Fibroblast of gingiva (primary cell): ENCODE data around the gene XXYLT1.

Source experiments
- DNase-seq: peaks from one replicate; pipeline ENCODE4 v3.0.0-alpha.2; 2011; ENCODE audit warnings: low read depth

The XXYLT1 gene

GRCh38 chr3:195151402-195151801 lies 119.6 kb downstream of the XXYLT1 start:
- no peak for DNase-seq

DNA sequence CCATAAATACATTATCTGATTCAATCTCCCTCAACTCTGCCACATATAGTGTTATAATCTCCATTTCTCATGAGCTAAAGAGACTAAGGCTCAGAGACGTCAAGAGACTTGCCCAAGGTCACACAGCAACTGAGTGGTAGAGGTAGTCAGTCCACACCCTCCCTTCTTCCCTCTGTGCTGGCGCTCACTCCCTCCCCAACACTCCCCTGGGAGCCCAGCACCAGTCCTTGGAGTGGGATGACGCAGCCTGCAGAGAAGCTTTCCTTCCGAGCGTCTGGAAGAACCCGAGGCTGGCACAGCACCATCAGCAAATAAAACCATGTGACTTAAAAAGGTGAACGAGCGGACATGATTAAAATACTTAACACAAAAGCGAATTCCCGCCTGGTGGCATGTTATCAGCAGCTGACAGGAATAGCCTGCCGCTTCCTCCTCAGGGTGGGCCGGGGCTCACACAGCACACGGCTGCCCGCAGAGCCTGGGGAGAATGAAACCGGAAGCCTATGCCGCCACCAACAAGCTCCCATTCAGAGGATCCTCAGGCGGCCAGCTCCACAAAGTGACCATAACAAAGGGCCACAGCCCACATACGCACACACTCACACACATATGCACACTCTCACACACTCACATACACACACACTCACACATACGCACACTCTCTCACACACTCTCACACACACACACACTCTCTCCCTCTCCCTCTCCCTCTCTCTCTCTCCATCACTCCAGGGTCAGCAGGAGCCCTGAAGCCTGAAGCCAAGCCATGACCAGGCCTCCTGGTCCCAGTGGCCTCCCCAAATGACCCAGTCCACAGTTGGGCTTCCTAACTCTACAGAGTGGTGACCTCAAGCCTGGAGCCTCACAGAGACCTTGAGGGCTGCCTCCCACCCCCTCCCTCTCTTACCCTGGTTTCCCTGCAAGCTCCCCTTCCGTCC lies 120.5 kb downstream of the XXYLT1 start:
- DNase-seq: no peak

DNA sequence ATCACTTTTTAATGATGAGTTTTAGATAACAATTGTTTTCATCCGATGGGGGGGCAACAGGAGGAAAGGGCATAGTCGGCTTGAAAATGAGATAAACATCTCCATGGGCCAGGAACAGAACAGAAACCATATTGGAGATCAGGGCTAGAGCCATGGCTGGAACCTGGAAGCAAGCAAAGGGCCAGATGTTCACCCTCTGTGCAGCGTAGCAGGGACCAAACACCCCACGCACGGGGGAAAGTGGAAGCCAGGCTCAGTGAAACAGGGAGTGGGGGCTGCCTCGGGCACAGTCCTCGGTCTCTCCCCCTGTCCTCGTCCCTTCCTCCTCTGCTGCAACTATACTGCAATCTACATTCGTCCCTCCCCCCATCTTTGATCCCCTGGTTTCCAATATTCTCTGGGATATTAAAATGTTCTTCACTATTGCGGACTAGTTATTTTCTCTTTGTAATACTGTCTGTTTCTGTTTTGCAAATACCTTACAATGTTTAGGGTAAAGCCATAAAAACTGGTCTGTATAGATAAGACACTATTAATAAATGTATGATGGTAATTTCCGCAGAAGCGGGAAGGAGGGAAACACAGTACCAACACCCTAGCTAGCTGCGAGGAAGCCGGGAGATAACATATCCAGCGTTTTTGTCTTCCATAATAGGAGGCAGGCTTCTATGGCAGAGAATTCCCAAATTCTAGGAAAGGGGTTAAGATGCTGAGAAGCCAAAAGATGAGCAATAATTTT lies 121.5 kb downstream of the XXYLT1 start:
- no peak for DNase-seq

- no peak for DNase-seq
These were observed 122.4 kb downstream of the XXYLT1 start for GRCh38 chr3:195148549-195148948.

GRCh38 chr3:195147649-195148080 lies 123.3 kb downstream of the XXYLT1 start:
- peak; percentile 36 for DNase-seq

DNA sequence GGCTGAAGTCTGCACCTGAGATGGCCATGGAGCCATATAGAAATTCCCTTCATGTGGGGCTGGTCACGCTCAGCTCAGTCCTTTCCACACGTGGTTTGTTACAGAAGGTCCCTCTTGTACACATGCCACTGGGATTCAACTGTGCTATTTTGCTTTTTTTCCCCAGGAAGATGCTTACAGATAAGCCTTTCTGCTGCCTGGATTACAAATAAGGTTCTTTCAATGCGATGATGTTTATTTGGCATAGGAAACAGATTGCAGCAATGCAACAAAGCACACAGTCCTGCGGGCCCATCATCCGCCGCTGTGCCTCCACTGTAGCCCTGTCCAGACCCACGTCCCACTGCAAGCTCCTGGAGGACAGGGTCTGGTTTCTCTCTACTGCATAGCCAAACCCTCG lies 124.8 kb downstream of the XXYLT1 start:
- no peak for DNase-seq

DNA sequence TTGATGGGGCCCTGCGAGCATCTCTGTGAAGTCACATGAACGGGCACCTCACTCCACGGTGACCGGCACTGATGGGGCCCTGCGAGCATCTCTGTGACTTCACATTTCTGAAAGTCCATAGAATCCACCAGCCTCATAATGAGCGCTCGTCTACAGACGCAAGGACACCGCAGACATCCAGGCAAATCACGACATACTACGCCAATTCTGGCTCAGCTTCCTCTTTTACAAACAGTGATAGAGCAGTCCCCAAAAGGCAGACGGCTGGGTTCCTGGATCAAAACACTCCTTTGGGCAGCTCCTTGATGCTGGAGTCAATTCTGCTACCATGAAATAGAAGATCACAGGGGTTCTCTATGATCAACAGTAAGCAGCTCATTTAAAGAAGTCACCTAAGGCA lies 125.4 kb downstream of the XXYLT1 start:
- DNase-seq: no peak

DNA sequence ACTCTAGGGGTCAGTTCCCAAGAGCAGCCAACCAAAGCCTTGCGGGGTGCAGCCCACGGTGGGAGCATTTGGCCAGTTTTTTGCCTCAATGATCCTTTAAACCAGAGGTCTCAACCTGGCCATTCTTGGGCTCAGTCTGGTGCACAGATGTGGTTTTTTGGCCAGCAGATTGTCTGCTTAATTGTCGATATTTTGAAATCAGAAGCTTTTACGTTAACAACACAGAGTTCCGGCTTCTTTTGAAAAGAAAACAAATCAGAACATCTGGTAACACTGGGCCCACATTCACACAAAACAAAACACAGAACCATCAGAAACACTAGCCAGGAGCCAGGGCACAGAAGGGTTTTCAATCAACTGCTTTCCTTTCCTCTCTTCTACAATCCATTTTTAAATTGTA lies 127.7 kb downstream of the XXYLT1 start:
- peak; percentile 60 for DNase-seq

- DNase-seq: no peak
These were observed 128.4 kb downstream of the XXYLT1 start for GRCh38 chr3:195142519-195142918.

GRCh38 chr3:195140816-195141793 lies 129.9 kb downstream of the XXYLT1 start:
- DNase-seq: no peak

GRCh38 chr3:195140410-195140809 lies 130.5 kb downstream of the XXYLT1 start:
- DNase-seq: no peak

- DNase-seq: no peak
These were observed 131.1 kb downstream of the XXYLT1 start for GRCh38 chr3:195139876-195140240.

GRCh38 chr3:195139091-195139875 lies 131.7 kb downstream of the XXYLT1 start:
- DNase-seq: no peak

- no peak for DNase-seq
These were observed 133.0 kb downstream of the XXYLT1 start for GRCh38 chr3:195137638-195138588.

GRCh38 chr3:195135917-195136316 lies 135.0 kb downstream of the XXYLT1 start:
- DNase-seq: no peak

GRCh38 chr3:195134431-195134830 lies 136.5 kb downstream of the XXYLT1 start:
- no peak for DNase-seq

DNA sequence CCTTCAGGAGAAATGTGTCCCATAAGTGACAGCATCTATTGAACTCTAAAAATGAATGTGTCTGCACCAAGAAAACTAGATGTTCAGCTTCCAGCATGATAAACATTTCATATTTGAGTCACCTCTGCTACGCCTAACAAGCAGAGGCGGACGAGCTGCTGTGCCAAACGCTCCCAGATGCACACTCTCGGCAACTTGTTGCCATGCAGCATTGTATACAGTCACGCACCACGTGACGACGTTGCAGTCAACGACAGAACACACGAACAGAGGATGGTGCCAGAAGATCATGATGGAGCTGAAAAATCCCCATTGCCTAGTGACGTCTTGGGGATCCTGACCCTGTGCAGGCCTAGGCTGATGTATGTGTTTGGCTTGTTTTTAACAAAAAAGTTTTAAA lies 137.5 kb downstream of the XXYLT1 start:
- peak; percentile 89 for DNase-seq

GRCh38 chr3:195133013-195133412 lies 137.9 kb downstream of the XXYLT1 start:
- DNase-seq: no peak

- no peak for DNase-seq
These were observed 139.8 kb downstream of the XXYLT1 start for GRCh38 chr3:195131176-195131575.
